Fibroblast of skin of left quadriceps (primary cell): Measurements from ENCODE around the gene RPA3.

Source experiments
- DNase-seq, 2 experiments: peaks; one replicate each; pipeline ENCODE4 v3.0.0-alpha.2; 2013; ENCODE audit warnings: low read depth in 2 of 2

The RPA3 gene

DNA sequence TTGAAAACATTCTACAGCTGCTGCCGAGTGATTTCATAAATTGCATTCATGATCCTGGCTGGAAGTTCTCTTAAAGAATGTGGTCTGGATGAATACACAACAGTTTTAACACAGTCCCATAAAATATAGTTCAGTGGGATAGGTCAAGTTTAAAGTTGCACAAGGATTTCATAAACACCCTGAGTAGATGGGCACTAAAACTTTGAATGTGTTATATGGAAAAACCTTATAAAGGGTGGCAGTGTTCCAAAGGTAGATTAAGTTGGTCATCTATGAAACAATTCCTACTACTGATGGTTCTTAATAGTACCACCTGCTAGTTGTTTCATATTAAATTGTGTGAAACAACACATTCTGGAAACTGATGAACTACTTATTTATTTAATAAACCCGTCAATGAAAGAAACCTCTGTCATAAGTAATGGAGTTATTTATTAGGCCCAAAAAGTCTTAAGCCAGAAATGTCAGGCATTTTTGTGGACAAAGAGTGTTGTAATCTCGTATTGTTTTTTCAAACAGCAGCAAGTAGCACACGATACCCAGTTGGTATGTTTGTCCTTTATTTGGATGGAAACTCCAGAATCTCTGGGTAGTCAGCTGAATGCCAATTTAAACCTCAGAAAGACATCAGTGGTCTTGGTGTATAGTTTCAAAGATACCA, 14.3 kb upstream of the RPA3 start:
- peak; percentile 37 to 47 for DNase-seq

DNA sequence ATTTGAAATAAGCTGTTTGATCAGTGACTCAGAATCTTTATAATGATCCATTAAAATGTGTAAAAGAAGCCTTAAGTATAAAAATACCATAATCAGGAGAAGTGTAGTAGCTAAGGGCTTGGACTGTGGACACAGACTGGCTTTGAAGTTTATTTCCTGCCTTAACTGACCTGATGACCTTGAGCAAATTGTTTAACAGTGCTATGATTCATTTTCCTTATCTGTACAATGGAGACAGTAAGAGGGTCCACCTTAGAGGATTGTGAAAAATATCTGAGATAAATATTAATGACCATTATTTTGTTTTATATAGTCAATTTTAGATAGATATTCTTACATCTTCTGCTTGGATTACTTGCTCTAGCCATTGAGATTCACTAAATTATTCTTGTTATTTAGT, 13.3 kb upstream of the RPA3 start:
- DNase-seq, result no peak

DNA sequence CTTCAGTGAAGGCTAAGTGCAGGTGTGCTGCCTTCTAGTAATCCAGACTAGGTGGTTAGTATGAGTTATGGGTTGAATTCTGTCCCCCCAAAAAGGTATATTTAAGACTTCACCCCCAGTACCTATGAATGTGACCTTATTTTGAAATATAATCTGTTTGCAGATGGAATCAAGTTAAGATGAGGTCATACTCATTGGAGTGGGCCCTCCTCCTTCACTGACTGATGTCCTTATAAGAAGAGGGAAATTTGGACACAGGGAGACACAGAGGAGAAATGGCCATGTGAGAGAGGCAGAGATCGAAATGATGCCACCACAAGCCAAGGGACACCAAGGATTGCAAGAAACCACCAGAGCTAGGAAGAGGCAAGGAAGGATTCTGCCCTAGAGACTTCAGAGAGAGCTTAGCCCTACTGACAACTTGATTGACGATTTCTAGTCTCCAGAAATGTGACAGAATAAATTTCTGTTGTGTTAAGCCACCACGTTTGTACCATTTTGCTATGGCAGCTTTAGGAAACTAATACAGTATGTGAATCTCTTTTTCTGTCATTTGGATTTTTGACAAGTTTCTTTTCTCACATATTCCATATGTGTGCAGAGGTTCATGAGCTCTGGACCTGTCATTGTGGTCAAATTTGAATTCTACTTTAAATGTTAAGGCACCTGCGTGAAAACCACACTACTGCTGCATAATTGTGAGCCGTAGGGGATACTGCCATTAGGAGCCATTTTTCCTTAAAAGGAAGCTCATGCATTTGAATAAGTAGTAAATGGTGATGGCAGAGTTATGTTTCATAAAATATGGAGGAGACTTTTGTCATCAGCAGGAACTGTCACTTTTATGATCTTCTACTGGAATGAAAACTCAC, 2.6 kb upstream of the RPA3 start:
- no peak for DNase-seq

DNA sequence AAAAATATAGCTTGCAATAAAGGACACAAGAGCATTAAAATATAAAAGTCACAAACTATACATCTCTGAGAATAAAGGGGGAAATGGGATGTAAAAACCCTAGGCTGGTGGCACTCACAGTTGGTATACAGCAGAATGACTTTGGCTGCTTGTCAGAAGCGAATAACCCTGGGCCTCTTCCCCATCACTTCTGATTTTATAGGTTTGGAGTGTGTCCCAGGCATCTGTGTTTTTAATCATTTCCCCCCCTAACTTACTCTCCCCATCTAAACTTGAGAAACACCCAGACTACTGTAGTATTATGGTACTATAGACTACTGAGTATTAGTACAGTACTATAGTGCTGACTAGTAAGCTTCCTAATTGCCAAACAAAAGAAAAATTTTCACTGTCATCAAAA, 1.8 kb upstream of the RPA3 start:
- no peak for DNase-seq

DNA sequence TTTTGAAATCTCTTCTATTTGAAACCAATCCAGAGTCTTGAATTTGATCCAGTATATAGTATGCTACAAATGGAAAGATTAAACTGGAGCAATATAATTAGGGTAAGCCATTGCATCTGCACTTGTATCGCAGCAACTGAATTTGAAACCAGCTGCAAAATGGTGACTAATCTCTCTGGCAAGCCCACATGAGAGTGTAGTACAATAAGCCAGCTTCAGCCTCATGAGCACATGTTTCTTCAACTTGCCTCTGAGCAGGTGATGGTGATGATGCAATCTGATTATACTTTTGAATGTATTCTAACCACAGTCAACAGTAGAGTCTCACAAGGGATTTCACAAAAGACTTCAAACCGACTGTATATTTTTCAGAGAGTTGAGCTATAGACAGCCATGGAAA, 829 bp upstream of the RPA3 start:
- DNase-seq, result peak; percentile 85 to 87

DNA sequence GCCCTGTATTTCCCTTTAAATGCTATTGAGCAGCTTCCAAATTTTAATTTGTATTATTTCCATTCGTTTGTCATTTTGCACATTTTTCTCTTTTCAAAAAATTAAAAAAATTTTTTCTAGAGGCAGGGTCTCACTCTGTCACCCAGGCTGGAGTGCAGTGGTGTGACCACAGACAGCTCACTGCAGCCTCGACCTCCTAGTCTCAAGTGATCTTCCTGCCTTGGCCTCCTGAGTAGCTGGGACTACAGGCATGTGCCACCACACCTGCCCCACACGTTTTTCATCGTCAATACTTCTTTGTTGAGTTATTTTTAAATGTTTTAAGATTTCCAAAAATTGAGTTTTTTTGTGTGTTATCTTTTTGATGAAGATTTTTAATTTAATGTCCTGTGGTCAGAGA, 4.7 kb downstream of the RPA3 start:
- no peak for DNase-seq

DNA sequence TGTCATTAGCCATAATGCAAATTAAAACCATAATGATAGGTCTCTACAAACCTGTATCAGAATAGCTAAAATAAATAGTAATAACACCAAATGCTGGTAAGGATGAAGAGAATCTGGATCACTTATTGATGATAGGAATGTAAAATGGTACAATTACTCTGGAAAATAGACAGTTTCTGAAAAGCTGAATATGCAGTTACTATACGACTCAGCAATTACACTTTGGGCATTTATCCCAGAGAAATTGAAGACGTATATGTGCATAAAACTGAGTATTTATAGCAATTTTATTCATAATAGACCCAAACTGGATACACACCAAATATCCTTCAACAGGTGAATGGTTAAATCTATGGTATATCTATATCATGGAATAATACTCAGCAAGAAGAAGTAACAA, 7.9 kb downstream of the RPA3 start:
- no peak for DNase-seq

DNA sequence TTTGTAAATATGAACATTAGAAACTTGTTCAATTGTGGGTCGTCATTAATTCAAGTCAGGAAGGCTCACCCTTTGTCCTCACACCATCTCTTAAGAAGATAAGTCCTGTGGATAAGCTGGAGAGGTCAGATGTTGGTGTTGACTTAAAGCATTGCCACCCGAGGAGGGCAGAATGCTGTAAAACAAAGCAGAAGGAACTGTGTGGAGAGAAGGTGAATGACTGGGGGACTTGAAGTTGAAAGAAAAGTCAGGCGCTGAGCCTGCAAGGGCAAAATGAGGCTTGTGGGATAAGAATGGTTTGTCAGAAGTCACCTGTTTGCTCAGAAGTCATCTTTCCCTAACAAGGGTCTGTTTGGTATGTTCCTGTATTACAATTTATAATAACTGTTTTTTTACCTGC, 9.1 kb downstream of the RPA3 start:
- DNase-seq, result no peak

DNA sequence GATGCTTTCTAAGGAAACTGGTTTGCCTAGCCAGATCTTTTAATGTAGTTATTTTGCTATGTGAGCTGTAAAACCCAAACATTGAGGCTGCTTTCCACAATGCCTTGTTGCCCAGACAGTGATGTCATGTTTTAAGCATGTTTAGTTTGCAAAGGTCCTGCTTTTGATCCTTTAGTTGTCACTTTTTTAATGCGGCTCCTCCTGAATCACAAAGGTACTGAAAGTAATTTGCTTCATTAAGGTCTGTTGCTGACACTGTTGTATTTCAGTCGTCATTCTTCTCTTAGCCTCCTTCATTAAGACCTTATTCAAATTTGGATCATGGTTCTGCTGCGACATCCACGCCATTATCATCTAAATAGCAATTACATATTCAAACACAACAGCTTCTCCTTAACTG, 10.6 kb downstream of the RPA3 start:
- no peak for DNase-seq

DNA sequence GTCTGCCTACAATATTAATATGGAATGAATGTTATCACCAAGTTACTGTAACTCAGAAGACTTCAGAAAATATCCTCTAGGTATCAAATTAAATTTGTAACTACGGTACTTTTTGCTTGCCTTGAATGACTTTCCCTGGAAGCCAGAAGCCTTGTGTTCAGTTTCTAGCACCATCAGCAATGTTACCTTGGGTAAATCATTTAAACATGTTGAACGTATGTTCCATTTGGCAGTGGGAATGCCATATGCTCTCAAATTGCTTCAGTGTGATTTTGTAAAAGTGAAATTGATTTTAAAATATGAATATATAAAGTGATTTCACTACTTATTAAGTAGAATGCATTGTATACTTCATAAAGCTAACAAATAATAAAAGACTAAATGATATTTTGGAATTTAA, 11.2 kb downstream of the RPA3 start:
- DNase-seq, result no peak

DNA sequence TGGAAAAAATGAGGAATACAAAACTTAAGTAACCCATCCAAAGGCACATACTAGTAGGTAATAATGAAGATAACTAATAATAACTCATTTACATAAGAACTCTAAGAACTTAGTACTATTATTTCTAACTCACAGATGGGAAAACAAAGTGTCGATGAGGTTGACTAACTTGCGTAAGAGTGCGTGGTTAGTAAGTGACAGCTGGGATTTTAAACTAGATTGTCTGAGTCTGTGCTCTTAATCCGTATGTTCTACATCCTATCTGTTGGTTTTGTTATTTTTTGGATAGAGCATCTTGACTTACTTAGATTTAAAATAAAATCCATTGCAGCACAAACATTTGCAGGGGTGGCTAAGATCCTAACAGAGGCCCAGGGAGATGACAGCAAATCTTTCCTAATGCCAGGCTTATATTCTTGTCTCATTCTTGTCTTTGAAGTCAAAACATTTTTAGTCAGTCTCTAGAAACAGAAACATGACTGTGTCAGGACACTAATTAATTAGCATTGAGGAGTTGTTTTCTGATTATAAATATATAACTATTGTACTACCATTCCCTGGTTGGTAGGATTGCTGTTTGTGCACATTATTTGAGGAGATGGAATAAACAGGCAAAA, 11.7 kb downstream of the RPA3 start:
- DNase-seq, result no peak

DNA sequence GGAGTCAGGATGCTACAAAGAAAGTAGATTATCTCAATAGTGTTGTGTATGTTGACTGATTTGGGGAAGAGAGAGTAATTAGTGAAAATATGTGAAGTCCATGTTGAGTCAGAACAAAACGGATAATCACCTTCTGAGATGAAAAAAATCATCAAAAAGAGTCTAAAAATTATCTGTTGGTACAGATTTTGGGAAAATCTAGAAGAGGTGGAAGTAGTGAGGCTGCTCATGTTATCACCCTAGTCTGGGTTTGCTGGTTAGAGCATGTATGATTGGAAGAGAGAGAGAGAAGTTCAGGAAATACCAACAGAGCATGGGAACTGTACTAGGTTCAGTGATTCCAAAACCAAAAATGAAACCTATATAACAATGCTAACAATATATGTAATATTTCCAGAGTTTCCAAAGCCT, 12.3 kb downstream of the RPA3 start:
- DNase-seq, result no peak

DNA sequence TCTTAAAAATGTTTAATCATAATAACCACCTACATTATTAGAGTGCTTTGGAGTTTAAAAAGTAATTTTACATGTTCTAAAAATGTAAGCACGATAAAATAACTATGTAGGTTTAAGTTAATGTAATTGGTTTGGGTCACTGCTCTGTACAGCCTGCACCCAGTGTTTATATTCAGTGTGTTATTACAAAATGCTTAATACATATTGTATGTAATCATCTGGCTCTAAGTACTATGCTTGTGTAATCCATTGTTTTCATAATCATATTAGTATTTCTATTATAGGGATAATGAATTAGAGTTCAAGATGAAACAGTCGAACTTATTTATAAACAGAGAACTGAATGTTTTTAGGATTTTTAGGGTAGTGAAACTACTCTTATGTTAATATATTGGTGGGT, 13.1 kb downstream of the RPA3 start:
- no peak for DNase-seq

DNA sequence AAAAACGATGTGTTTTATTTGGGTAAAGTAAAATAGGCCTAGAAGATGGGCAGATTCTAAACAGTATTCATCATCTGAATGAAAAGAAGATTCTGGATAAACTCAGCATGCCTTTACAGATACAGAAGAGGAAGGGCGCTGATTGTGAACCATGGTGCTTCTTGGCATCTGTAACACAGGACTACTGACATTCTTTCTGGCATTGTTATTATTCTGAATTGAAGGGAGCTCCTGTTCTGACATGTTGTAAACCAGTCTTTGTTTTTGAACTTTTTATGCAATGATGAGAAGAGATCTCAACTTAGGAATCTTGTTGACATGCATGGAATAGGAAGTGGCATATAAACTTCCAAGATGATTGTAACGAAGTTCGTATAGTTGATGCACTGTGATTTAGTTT, 13.5 kb downstream of the RPA3 start:
- DNase-seq, result no peak

DNA sequence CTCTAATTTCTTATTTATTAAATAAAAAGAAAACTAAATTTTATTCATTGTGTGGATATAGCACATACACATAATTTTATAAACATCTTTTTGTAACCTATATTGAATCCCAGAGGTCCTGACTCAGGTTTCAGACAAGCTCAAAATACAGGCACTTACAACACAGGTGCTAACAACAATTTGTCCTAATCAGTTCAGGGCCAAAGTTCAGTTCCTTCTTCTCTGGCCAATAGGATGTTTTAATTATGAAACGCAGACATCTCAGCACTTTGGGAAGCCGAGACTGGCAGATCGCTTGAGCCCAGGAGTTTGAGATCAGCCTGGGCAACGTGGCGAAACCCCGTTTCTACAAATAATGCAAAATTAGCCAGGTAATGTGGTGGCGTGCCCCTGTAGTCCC, 15.0 kb downstream of the RPA3 start:
- DNase-seq, result no peak

DNA sequence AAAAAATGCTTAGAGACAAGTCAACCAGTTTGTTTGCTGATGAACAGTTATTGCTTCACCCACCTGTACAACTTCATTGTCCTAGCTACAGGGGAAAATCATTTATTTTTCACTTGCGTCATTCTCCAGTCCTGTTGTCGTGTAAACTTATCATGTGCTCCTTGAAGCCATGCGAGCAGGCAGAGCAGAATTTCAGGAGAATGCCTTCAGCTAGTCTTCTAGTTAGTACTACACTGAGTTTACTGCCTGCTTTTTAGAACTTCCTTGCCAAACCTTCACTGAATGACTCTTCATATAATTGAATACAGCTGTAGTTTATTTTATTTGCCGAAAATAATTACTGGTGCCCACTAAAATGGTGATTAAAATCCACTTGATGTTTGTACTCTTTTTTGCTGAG, 15.6 kb downstream of the RPA3 start:
- peak in 1 of 2 experiments; percentile 22 for DNase-seq

DNA sequence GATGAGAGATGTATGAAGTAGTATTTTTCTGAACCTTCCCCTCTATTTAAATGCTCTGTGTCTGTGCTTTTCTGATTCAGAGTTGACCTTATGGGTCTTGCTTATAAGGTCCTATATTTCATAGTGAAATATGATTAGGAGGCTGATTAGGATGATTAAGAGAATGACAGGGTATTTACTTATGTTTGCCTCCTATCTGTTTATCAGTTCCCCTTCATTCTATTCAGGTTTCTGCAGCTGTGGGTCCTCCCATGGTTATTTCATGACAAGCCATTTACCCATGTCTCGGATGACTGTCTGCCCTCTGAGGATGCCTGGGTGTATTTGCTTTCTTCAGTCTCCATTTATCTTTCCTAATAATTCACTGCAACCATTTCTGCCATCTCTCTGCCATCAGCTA, 16.9 kb downstream of the RPA3 start:
- no peak for DNase-seq

DNA sequence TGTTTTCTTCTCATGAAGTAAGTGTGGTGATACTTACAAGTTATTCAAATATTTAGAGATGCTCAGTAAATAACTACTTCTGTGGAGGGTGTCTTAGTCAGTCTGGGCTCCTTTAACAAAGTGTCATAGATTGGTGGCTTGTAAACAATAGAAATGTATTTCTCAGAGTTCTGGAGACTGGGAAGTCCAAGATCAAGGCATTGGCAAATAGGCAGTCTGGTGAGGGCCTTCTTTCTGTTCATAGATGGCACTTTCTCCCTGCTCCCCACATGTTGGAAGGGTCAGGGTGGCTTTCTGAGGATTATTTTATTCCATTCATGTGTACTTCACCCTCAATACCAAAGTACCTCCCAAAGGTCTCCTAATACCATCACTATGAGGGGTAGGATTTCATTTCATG, 18.4 kb downstream of the RPA3 start:
- DNase-seq, result no peak

DNA sequence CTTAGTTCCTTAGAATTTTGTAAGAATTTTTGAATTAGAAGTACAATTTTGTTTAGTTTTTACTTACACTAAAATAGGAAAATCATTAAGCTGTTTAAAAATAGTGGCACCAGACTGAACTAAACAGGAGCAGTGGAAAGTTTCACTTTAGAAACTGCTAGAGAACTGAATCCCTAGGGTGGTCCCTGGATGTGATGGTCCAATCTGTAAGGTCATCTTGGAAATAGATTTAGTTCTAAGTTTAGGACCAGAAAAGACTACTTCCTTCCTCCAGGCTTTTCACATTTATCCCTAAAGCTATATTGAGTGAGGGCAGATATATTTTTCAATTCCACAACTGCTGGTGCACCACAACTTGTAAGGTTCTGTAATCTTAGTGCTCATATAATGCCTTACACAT, 19.0 kb downstream of the RPA3 start:
- no peak for DNase-seq

DNA sequence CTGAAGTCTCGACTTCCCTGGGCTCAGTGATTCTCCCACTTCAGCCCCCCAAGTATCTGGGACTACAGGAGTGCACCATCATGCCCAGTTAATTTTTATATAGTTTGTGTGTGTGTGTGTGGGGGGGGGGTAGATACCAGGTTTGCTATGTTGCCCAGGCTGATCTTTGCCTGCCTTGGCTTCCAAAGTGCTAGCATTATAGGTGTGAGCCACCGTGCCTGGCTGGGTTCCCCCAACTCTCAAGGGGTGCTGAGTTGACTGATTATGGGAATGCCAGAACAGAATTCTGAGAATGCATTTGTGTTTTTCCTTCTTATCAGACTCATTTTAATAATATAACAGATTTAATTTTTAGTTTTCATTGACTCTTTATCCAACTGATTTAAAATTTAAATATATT, 19.5 kb downstream of the RPA3 start:
- no peak for DNase-seq

DNA sequence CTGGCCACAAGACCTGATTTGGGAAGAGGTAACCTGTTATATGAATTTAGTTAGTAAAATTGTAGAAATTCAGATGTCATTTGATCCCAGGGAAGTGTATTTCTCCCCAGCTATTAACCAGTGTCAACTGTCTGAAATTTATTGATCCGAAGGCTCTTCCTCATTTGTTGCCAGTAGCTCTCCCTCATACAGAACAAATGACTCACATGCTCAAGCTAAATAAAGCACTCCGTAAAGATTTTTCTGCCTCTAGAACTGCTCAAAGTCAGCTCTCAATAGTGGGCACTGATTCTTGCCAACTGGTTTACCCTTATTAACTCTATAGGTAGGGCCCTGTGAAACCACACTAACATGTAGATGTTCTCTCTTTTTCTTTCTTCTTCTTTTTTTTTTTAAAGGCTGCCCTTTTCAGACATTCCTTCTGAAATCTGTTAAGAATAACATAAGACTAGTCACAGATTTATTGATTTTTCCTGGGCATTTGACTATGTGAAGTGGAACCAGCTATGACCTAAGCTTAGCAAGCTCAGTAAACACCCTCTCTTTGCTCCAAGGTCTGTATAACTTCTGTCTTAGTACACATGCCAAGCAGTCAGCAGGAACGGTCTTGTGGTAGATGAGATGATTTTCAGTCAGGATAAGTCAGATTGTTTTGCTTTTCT, 21.8 kb downstream of the RPA3 start:
- DNase-seq, result peak in 1 of 2 experiments; percentile 40

DNA sequence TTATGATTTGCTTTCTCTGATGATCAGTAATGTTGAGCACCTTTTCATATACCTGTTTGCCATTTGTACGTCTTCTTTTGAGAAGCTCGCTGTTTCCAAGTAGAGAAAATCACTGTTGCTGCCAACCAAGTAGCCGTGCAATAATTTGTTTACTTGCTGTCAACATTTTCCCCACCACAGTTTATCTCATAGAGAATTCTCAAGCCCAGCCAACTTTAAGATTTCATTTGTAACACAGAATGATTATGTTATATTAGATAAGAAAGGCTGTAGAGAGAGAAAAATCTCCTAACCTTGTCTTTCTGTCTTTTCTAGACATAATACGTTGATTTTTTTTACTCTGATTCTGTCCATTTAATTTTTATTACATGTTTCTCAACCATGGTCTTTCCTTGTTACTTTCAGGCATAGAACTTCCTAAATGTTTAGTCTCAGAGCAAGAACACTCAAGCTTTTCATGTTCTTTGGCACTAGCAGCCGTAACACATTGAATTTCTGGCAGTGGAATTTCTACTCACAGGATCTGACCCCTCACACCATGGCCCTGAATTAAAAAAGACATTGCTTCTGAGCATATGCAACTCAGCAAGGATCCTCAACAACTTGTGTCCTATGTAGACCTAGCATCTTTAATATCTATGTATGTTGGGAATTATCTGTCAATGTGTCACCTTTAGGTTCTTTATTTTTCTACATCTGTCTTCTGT, 23.1 kb downstream of the RPA3 start:
- DNase-seq, result no peak
